Cardiac fibroblast (primary cell): ENCODE data around the gene EFNA4.

Source experiments
- DNase-seq, 2 donors: peaks; one replicate each; pipeline versions ENCODE4 v3.0.0 to v3.0.0-alpha.2; 2010; ENCODE audit warnings: low read depth in 2 of 2
- H3K4me3 ChIP-seq, 2 donors: replicated peaks in 1 of 2; 1 replicate in 1 of 2; 2 replicates in 1 of 2; pipeline ENCODE4 v1.5.1; 2011; ENCODE audit warnings: low read depth in 2 of 2, low read length in 2 of 2, mild to moderate bottlenecking in 2 of 2, moderate library complexity in 1 of 2
- CTCF ChIP-seq: IDR thresholded peaks from one replicate; pipeline ENCODE4 v1.5.1; 2011; ENCODE audit warnings: low read depth, mild to moderate bottlenecking, low read length, inconsistent platforms

EFNA4 gene

GRCh38 chr1:155083865-155084721 is 20.6 kb downstream of the EFNA4 start:
- peak; percentile 35 for TF ChIP-seq CTCF
- H3K4me3 ChIP-seq, result peak overlapping the region; percentile 69 to 79
- peak; percentile 50 to 53 for DNase-seq

GRCh38 chr1:155084722-155085503 is 21.4 kb downstream of the EFNA4 start:
- peak; percentile 92 for TF ChIP-seq CTCF
- H3K4me3 ChIP-seq, result peak overlapping the region; percentile 69 to 79
- peak; percentile 95 to 96 for DNase-seq

DNA sequence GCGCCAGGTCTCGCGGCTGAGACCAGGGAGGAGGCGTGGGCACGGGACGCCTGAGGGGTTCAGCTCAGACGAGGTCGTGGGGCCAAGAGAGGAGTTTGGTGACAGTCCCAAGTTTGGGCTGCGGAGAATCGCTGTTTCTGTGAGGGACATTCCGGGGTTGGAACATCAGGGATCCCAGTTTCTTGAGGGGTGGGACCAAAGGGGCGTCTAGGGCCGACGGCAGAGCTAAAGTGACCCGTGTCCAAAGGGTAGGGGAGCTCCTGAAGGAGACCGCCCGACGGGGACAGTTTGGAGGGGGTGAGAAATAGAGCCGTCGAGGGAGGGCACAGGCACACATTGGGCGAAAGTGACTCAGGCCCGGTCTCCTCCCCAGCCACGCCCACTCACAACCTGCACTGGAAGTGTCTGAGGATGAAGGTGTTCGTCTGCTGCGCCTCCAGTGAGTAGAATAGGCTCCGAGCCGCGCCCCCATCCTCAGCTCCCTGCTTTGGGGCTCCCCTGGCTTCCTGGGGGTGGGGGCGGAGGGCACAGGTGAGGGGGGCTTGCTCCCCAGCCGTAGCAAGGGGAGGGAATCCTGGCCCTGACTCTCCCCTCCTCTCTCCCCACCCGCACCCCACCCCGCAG is 22.1 kb downstream of the EFNA4 start:
- peak; percentile 25 to 57 for DNase-seq
- no peak for TF ChIP-seq CTCF
- peak overlapping the region; percentile 69 to 79 for H3K4me3 ChIP-seq

DNA sequence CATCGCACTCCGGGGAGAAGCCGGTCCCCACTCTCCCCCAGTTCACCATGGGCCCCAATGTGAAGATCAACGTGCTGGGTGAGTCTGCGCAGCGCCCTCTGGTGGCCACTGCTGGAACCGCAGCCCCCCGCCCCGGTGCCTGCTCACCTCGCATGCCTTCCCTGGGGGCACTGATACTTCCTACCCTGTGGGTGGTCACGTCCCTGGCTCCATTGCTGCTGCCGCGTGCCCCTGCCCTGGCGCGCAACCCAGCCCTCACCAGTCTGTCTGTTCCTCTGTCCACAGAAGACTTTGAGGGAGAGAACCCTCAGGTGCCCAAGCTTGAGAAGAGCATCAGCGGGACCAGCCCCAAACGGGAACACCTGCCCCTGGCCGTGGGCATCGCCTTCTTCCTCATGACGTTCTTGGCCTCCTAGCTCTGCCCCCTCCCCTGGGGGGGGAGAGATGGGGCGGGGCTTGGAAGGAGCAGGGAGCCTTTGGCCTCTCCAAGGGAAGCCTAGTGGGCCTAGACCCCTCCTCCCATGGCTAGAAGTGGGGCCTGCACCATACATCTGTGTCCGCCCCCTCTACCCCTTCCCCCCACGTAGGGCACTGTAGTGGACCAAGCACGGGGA is 22.7 kb downstream of the EFNA4 start:
- TF ChIP-seq CTCF, result peak; percentile 94
- H3K4me3 ChIP-seq, result no peak overlapping the region
- peak; percentile 53 to 54 for DNase-seq

DNA sequence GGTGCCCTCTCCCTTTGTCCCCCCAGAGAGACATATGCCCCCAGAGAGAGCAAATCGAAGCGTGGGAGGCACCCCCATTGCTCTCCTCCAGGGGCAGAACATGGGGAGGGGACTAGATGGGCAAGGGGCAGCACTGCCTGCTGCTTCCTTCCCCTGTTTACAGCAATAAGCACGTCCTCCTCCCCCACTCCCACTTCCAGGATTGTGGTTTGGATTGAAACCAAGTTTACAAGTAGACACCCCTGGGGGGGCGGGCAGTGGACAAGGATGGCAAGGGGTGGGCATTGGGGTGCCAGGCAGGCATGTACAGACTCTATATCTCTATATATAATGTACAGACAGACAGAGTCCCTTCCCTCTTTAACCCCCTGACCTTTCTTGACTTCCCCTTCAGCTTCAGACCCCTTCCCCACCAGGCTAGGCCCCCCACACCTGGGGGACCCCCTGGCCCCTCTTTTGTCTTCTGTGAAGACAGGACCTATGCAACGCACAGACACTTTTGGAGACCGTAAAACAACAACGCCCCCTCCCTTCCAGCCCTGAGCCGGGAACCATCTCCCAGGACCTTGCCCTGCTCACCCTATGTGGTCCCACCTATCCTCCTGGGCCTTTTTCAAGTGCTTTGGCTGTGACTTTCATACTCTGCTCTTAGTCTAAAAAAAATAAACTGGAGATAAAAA is 23.5 kb downstream of the EFNA4 start:
- DNase-seq, result no peak
- no peak for TF ChIP-seq CTCF
- no peak overlapping the region for H3K4me3 ChIP-seq
